Measurements from ENCODE around the gene ERCC6L. TPM values are rescaled to one million over a fixed set of nuclear protein-coding genes. Genes with fewer than 3 reads are reported as not detected.

ERCC6L gene
- polyA plus RNA-seq, 3 donors: 0.04 to 0.24 (median 0.05) TPM

GRCh38 chrX:72238183-72238582 lies 644 bp downstream of the ERCC6L start:
- peak overlapping the region in 1 of 3 experiments; percentile 72 for H3K4me3 ChIP-seq (replicated peaks in 1 of 3; ENCODE audit: low read depth in 2 of 3, low read length in 3 of 3)
- H3K9ac ChIP-seq (ENCODE audit: insufficient read depth, low read length, poor library complexity, severe bottlenecking): no peak overlapping the region

GRCh38 chrX:72236841-72237240 lies 2.0 kb downstream of the ERCC6L start:
- no peaks in the 10 kb centered on the region for H4K20me1 ChIP-seq (ENCODE audit: insufficient read depth, low read length)
- intact Hi-C loops (cut with micrococcal nuclease): no loop called here
- no CpG with 5 or more reads among the region's 4 CpGs for WGBS (ENCODE audit: insufficient coverage)
- no peak for TF ChIP-seq CTCF (IDR thresholded peaks at IDR 0.05)
- H3K79me2 ChIP-seq (ENCODE audit: insufficient read depth, low read length): peaks cover 7% of the 10 kb centered on the region
- Mint-ChIP-seq H3K36me3 (peaks cover 3 to 4% of the 10 kb centered on the region in 2 donors), H3K27ac (no peak overlapping the region), H3K4me1 (peaks cover 11% of the 10 kb centered on the region), H3K4me3 (no peak overlapping the region), H3K9me3 (peaks cover 0 to 6% (median 0%) of the 10 kb centered on the region in 7 donors), H3K27me3 (ENCODE audit: low read depth in 3 of 3) (peaks cover 0 to 7% (median 5%) of the 10 kb centered on the region in 3 donors)
- DNase-seq: no peak
- no peak overlapping the region for H3K27ac ChIP-seq (ENCODE audit: low read depth in 1 of 2, low read length in 2 of 2)
- H3K4me2 ChIP-seq (replicated peaks; ENCODE audit: extremely low read depth, low read length, poor library complexity, severe bottlenecking): no peak overlapping the region
- H2AFZ ChIP-seq (ENCODE audit: insufficient read depth, low read depth, low read length, poor library complexity, severe bottlenecking): no peak overlapping the region
- no peak overlapping the region for H3K9ac ChIP-seq (ENCODE audit: insufficient read depth, low read length, poor library complexity, severe bottlenecking)
- H3K36me3 ChIP-seq (replicated peaks in 1 of 2; ENCODE audit: control insufficient read depth in 1 of 2, insufficient read depth in 2 of 2, low read length in 2 of 2): no peaks in the 10 kb centered on the region
- no peaks in the 10 kb centered on the region for H3K9me3 ChIP-seq (replicated peaks in 1 of 2; ENCODE audit: control insufficient read depth in 1 of 2, insufficient read depth in 1 of 2, low read length in 2 of 2)
- no peaks in the 10 kb centered on the region for H3K27me3 ChIP-seq (ENCODE audit: control insufficient read depth in 2 of 2, insufficient read depth in 2 of 2, low read length in 2 of 2)
- H3K4me3 ChIP-seq (replicated peaks in 1 of 3; ENCODE audit: low read depth in 2 of 3, low read length in 3 of 3): no peak overlapping the region
- peaks cover 7 to 9% of the 10 kb centered on the region in 2 donors for H3K4me1 ChIP-seq (ENCODE audit: control insufficient read depth in 1 of 2, insufficient read depth in 2 of 2, low read length in 2 of 2)

More at GRCh38 chrX:72238183-72238582, 644 bp downstream of the ERCC6L start:
- H3K4me1 Mint-ChIP-seq: peaks cover 11% of the 10 kb centered on the region
- H3K9me3 Mint-ChIP-seq: peaks cover 0 to 6% (median 0%) of the 10 kb centered on the region in 7 donors
- H3K36me3 Mint-ChIP-seq: peaks cover 3 to 4% of the 10 kb centered on the region in 2 donors
- no peak overlapping the region for H3K4me3 Mint-ChIP-seq
- no peak for DNase-seq
- peaks cover 7 to 9% of the 10 kb centered on the region in 2 donors for H3K4me1 ChIP-seq (ENCODE audit: control insufficient read depth in 1 of 2, insufficient read depth in 2 of 2, low read length in 2 of 2)
- no peaks in the 10 kb centered on the region for H3K36me3 ChIP-seq (replicated peaks in 1 of 2; ENCODE audit: control insufficient read depth in 1 of 2, insufficient read depth in 2 of 2, low read length in 2 of 2)
- H3K27ac ChIP-seq (ENCODE audit: low read depth in 1 of 2, low read length in 2 of 2): no peak overlapping the region
- peaks cover 7% of the 10 kb centered on the region for H3K79me2 ChIP-seq (ENCODE audit: insufficient read depth, low read length)
- no peaks in the 10 kb centered on the region for H4K20me1 ChIP-seq (ENCODE audit: insufficient read depth, low read length)
- no peak overlapping the region for H2AFZ ChIP-seq (ENCODE audit: insufficient read depth, low read depth, low read length, poor library complexity, severe bottlenecking)
- H3K27me3 Mint-ChIP-seq (ENCODE audit: low read depth in 3 of 3): peaks cover 0 to 9% (median 5%) of the 10 kb centered on the region in 3 donors
- H3K27me3 ChIP-seq (ENCODE audit: control insufficient read depth in 2 of 2, insufficient read depth in 2 of 2, low read length in 2 of 2): no peaks in the 10 kb centered on the region
- 59% methylated on average over 4 of the region's 6 CpGs for WGBS (ENCODE audit: insufficient coverage)
- TF ChIP-seq CTCF (IDR thresholded peaks at IDR 0.05): no peak
- peak overlapping the region in 1 of 7 donors; percentile 4 for H3K27ac Mint-ChIP-seq
- no peaks in the 10 kb centered on the region for H3K9me3 ChIP-seq (replicated peaks in 1 of 2; ENCODE audit: control insufficient read depth in 1 of 2, insufficient read depth in 1 of 2, low read length in 2 of 2)
- peak overlapping the region; percentile 78 for H3K4me2 ChIP-seq (replicated peaks; ENCODE audit: extremely low read depth, low read length, poor library complexity, severe bottlenecking)
- intact Hi-C loops (cut with micrococcal nuclease): no loop called here

All from CD14-positive monocyte (primary cell).